Effector memory CD4-positive, alpha-beta T cell (primary cell): ENCODE data around the gene SMIM38.

ENCODE experiments used
- DNase-seq, 3 donors: peaks; one replicate each; pipeline ENCODE4 v3.0.0-alpha.2; 2020
- H3K27ac ChIP-seq: 2 replicates; pipeline ENCODE4 v1.7.0; 2013; ENCODE audit warnings: mild to moderate bottlenecking, low read length, moderate library complexity; ENCODE audit not compliant: insufficient read depth, poor library complexity, severe bottlenecking
- H3K27me3 ChIP-seq: replicated peaks from 2 replicates; pipeline ENCODE4 v1.7.0; 2013; ENCODE audit warnings: mild to moderate bottlenecking, low read length; ENCODE audit not compliant: insufficient read depth, control insufficient read depth, poor library complexity, severe bottlenecking
- H3K36me3 ChIP-seq: 2 replicates; pipeline ENCODE4 v1.7.0; 2013; ENCODE audit warnings: mild to moderate bottlenecking, low read length, moderate library complexity; ENCODE audit not compliant: control insufficient read depth, insufficient read depth
- H3K4me1 ChIP-seq: 2 replicates; pipeline ENCODE4 v1.7.0; 2013; ENCODE audit warnings: low read length, mild to moderate bottlenecking; ENCODE audit not compliant: control insufficient read depth, insufficient read depth, poor library complexity, severe bottlenecking
- H3K4me3 ChIP-seq: 2 replicates; pipeline ENCODE4 v1.7.0; 2013; ENCODE audit warnings: low read length, low read depth, mild to moderate bottlenecking; ENCODE audit not compliant: insufficient read depth, poor library complexity, severe bottlenecking
- H3K9me3 ChIP-seq: 2 replicates; pipeline ENCODE4 v1.7.0; 2013; ENCODE audit warnings: mild to moderate bottlenecking, low read length, moderate library complexity; ENCODE audit not compliant: control insufficient read depth
- total RNA-seq, 3 donors: gene quantifications; one replicate each; lab custom pipeline; 2026; lab: John Stamatoyannopoulos, UW

Gene SMIM38
- total RNA-seq: 0 to 0.44 (median 0) reads per million in 3 donors

DNA sequence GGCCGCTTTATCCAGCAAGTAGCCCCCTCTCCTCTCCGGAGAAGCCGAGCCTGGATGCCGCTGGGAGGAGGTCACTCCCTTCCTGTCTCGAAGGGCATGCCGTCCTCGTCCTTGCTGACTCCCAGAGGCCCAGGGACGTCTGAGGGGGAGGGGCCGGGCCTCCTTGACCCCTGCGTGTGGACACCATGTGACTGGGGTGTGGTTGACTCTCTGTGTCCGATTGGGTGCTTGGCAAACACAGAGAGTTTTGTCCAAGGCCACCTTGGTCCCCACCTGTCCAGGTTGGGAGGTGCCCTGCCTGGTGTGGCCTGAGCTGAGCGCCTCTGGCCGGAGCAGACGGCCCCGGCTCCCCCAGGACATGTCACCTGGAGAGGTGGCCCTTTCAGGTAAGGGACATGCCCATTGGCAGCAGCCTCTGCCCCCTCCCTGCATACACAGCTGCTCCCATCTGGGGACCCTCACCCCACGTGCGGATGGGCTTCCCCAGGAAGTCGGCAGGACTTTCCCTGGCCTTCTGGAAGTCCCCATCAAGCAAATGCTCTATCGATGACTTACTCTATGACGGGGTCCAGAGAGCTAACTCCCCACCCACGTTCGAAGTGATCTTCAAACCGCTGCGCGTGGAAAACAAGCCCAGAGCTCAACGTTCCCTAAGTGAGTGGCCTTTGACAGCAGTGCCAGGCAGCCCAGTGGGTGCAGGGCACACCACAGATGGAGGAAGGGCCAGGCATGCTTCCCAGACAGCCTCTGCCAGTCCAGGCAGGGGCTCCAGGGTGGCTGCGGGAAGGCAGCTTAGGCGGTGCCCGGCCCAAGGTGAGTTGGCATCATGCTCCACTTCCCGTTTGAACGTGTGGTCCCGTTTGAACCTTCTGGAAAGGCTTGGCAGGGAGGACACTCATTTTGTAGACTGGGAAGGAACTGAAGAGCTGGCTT, at the start of gene SMIM38:
TSS of gene SMIM38 (plus strand) at position 634 of the 933 bp plus-strand sequence. CDS start 1,912 bp downstream, outside the sequence.
- no peak for DNase-seq

GRCh38 chr11:69106031-69106811, 49.5 kb upstream of the SMIM38 start:
- Histone ChIP-seq H3K9me3 (no peaks in the 10 kb centered on the region), H3K27me3 (no peaks in the 10 kb centered on the region), H3K36me3 (no peaks in the 10 kb centered on the region), H3K27ac (no peak overlapping the region), H3K4me3 (no peak overlapping the region), H3K4me1 (no peaks in the 10 kb centered on the region)
- no peak for DNase-seq

More for the DNA sequence above, at the start of gene SMIM38:
- H3K9me3 ChIP-seq: no peaks in the 10 kb centered on the region
- H3K4me1 ChIP-seq: no peaks in the 10 kb centered on the region
- H3K27me3 ChIP-seq: no peaks in the 10 kb centered on the region
- H3K4me3 ChIP-seq: no peak within 1 kb of the TSS
- no peak within 1 kb of the TSS for H3K27ac ChIP-seq
- no peaks in the 10 kb centered on the region for H3K36me3 ChIP-seq

- Histone ChIP-seq H3K27ac (no peak overlapping the region), H3K36me3 (no peaks in the 10 kb centered on the region), H3K4me1 (no peaks in the 10 kb centered on the region), H3K27me3 (no peaks in the 10 kb centered on the region), H3K4me3 (no peak overlapping the region), H3K9me3 (no peaks in the 10 kb centered on the region)
- DNase-seq: no peak
Measured at GRCh38 chr11:69107413-69107812, 48.3 kb upstream of the SMIM38 start.

DNA sequence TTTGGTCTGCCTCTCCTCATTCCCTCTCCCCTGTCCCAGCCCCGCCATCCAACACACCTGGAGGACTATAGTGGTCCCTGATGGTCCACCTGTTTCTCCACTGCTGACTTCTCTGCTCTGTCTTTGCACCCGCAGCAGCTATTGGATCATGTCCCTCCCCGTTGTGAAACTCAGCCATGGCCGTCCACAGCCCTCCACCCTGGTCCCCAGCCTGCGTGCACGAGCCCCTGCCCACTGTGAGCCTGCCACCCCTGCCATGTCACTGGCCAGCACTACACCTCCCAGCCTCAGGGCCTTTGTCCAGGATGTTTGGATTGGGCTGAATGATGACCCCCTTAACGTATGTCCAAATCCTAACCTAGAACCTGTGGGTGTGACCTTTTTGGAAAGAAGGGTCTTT, 47.7 kb upstream of the SMIM38 start:
- H3K27ac ChIP-seq: no peak overlapping the region
- DNase-seq: no peak
- no peak overlapping the region for H3K4me3 ChIP-seq
- no peaks in the 10 kb centered on the region for H3K27me3 ChIP-seq
- H3K9me3 ChIP-seq: no peaks in the 10 kb centered on the region
- no peaks in the 10 kb centered on the region for H3K36me3 ChIP-seq
- H3K4me1 ChIP-seq: no peaks in the 10 kb centered on the region

DNA sequence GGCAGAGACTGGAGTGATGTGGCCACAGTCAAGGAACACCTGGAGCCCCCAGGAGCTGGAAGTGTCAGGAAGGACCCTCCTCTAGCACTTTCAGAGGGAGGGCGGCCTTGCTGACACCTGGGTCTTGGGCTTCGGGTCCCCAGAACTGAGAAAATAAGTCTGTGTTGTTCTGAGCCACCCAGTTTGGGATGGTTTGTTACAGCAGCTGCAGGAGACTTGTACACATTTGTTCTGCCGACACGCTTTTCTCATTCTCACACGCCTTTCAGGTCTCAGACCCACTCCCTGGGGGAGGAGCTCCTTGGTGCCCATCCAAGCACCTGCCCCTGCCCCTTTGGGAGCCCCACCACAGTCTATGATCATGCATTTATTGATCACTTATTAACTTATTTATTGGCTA, 47.2 kb upstream of the SMIM38 start:
- Histone ChIP-seq H3K27ac (no peak overlapping the region), H3K36me3 (no peaks in the 10 kb centered on the region), H3K4me3 (no peak overlapping the region), H3K9me3 (no peaks in the 10 kb centered on the region), H3K27me3 (no peaks in the 10 kb centered on the region), H3K4me1 (no peaks in the 10 kb centered on the region)
- no peak for DNase-seq

DNA sequence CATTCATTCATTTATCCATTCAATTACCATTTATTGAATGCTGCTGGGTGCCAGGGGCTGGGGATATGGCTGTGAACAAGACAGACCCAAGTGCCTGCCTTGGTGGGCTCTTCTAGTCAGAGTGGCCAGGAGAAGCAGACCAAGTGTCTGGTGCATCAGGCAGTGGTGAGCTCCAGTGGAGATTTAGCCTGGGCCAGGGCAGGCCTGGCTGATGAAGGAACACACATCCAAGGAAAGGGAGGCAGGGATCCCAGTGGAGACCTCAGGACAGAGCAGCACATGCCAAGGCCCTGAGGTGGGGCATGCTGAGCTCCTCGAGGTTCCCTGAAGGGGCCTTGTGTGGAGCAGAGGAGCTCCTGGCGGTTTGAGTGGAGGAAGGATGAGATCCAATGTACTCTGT, 46.6 kb upstream of the SMIM38 start:
- H3K4me3 ChIP-seq: no peak overlapping the region
- no peaks in the 10 kb centered on the region for H3K9me3 ChIP-seq
- H3K4me1 ChIP-seq: no peaks in the 10 kb centered on the region
- no peak overlapping the region for H3K27ac ChIP-seq
- H3K36me3 ChIP-seq: no peaks in the 10 kb centered on the region
- no peaks in the 10 kb centered on the region for H3K27me3 ChIP-seq
- DNase-seq: no peak

DNA sequence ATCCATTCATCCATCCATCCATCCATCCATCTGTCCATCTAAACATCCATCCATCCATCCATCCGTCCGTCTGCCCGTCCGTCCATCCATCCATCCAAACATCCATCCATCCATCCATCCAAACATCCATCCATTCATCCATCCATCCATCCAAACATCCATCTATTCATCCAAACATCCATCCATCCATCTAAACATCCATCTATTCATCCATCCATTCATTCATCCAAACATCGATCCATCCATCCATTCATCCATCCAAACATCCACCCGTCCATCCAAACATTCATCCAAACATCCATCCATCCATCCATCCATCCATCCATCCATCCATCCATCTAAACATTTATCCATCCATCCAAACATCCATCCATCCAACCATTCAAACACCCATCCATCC, 45.3 kb upstream of the SMIM38 start:
- no peaks in the 10 kb centered on the region for H3K9me3 ChIP-seq
- no peak for DNase-seq
- H3K36me3 ChIP-seq: no peaks in the 10 kb centered on the region
- no peaks in the 10 kb centered on the region for H3K27me3 ChIP-seq
- H3K4me3 ChIP-seq: no peak overlapping the region
- H3K27ac ChIP-seq: no peak overlapping the region
- H3K4me1 ChIP-seq: no peaks in the 10 kb centered on the region

- H3K27ac ChIP-seq: no peak overlapping the region
- no peaks in the 10 kb centered on the region for H3K27me3 ChIP-seq
- DNase-seq: no peak
Measured at GRCh38 chr11:69111624-69112542, 43.9 kb upstream of the SMIM38 start.

GRCh38 chr11:69113226-69113625, 42.5 kb upstream of the SMIM38 start:
- Histone ChIP-seq H3K4me1 (no peaks in the 10 kb centered on the region), H3K36me3 (no peaks in the 10 kb centered on the region), H3K9me3 (no peaks in the 10 kb centered on the region), H3K27ac (no peak overlapping the region), H3K27me3 (no peaks in the 10 kb centered on the region), H3K4me3 (no peak overlapping the region)
- no peak for DNase-seq

More at GRCh38 chr11:69111624-69112542, 43.9 kb upstream of the SMIM38 start:
- Histone ChIP-seq H3K36me3 (no peaks in the 10 kb centered on the region), H3K4me3 (no peak overlapping the region), H3K9me3 (no peaks in the 10 kb centered on the region), H3K4me1 (no peaks in the 10 kb centered on the region)
